HepG2 (cell line): ENCODE measurements around the gene APOL2. TPM values are rescaled to one million over a fixed set of nuclear protein-coding genes. Genes with fewer than 3 reads are reported as not detected.

ENCODE experiments used
- ATAC-seq: fragments of 200-7000 bp; cut with Tn5 transposase; 3 replicates; pipeline ENCODE4 v1.9.1; 2020; ENCODE audit warnings: mild to moderate bottlenecking, moderate library complexity
- BruUV-seq: library from RNA; stranded (reverse); fragments of 400-500 nt; replicated peaks from 2 replicates; lab custom pipeline; 2021; lab: Mats Ljungman, UMichigan
- CTCF ChIA-PET: fragments of 300-600 bp; formaldehyde crosslinking; extraction: SDS; loops from one replicate; lab custom pipeline; 2021; ENCODE audit warnings: low total read pairs, inconsistent platforms, low intra/inter-chr PET ratio; lab: Yijun Ruan, JAX
- POLR2A ChIA-PET: fragments of 350-600 bp; sonication (Branson Sonifier 250); formaldehyde crosslinking; loops from one replicate; lab custom pipeline; 2020; ENCODE audit warnings: antibody characterized with exemption, inconsistent platforms; lab: Yijun Ruan, JAX
- DNase-seq: peaks from one replicate; pipeline ENCODE4 v3.0.0-alpha.2; 2015; ENCODE audit warnings: low spot score
- FAIRE-seq: peaks from 3 replicates; lab custom pipeline; 2011; peaks lifted over from hg19 to GRCh38; lab: Jason Lieb, UNC
- H2AFZ ChIP-seq: one replicate; pipeline ENCODE4 v1.6.1; 2011; ENCODE audit warnings: low read length, inconsistent platforms
- H3K27ac ChIP-seq: fragments of 300-600 bp; 3 replicates; pipeline ENCODE4 v1.8.0; 2011; ENCODE audit warnings: mixed run types, mild to moderate bottlenecking, mixed read lengths, low read length, inconsistent platforms; ENCODE audit not compliant: insufficient read depth; ENCODE audit errors: extremely low read length
- H3K27me3 ChIP-seq, 2 experiments: fragments of 200-600 bp in 1 of 2; 2 replicates in 1 of 2; 3 replicates in 1 of 2; pipeline versions ENCODE4 v1.6.0 to v1.8.0; 2011; ENCODE audit warnings: low read length in 2 of 2, mild to moderate bottlenecking in 2 of 2, moderate library complexity in 2 of 2, inconsistent platforms in 1 of 2; ENCODE audit not compliant: insufficient read depth in 2 of 2, control insufficient read depth in 1 of 2
- H3K36me3 ChIP-seq, 2 experiments: fragments of 200-600 bp in 1 of 2; replicated peaks in 1 of 2; 2 replicates in 1 of 2; 3 replicates in 1 of 2; pipeline versions ENCODE4 v1.5.1 to v1.8.0; 2011; ENCODE audit warnings: low read length in 2 of 2, inconsistent platforms in 1 of 2; ENCODE audit not compliant: insufficient read depth in 2 of 2, control insufficient read depth in 1 of 2
- H3K4me1 ChIP-seq: 2 replicates; pipeline ENCODE4 v1.5.1; 2012; ENCODE audit warnings: low read length, inconsistent platforms; ENCODE audit not compliant: insufficient read depth
- H3K4me2 ChIP-seq: 2 replicates; pipeline ENCODE4 v1.6.0; 2011; ENCODE audit warnings: low read depth, low read length, inconsistent platforms
- H3K4me3 ChIP-seq, 3 experiments: fragments of 200-600 bp in 1 of 3; sonication (generic), shearing (Covaris generic) in 1 of 3; replicated peaks in 1 of 3; 2 replicates each; pipeline ENCODE4 v1.5.1; 2011 to 2016; ENCODE audit warnings: low read length in 3 of 3, inconsistent platforms in 2 of 3, low read depth in 2 of 3, mild to moderate bottlenecking in 2 of 3, control low read depth in 1 of 3, mixed read lengths in 1 of 3; ENCODE audit not compliant: insufficient read depth in 1 of 3
- H3K79me2 ChIP-seq: one replicate; pipeline ENCODE4 v1.6.1; 2011; ENCODE audit warnings: low read length, inconsistent platforms; ENCODE audit not compliant: insufficient read depth
- H3K9ac ChIP-seq: 2 replicates; pipeline ENCODE4 v1.6.0; 2011; ENCODE audit warnings: mild to moderate bottlenecking, low read depth, low read length, inconsistent platforms; ENCODE audit not compliant: insufficient read depth
- H3K9me3 ChIP-seq: 2 replicates; pipeline ENCODE4 v1.5.1; 2012; ENCODE audit warnings: mild to moderate bottlenecking, low read length
- H4K20me1 ChIP-seq: 2 replicates; pipeline ENCODE4 v1.6.0; 2011; ENCODE audit warnings: inconsistent platforms, mild to moderate bottlenecking, low read length, moderate library complexity; ENCODE audit not compliant: insufficient read depth
- HNRNPK ChIP-seq: fragments of 200-400 bp; formaldehyde crosslinking; IDR thresholded peaks from 2 replicates; pipeline ENCODE4 v1.6.1; 2018; ENCODE audit warnings: low read length, low read depth, moderate library complexity, mild to moderate bottlenecking; ENCODE audit not compliant: poor library complexity, severe bottlenecking
- KLF12 ChIP-seq: sonication (generic); formaldehyde crosslinking; IDR thresholded peaks from 2 replicates; pipeline ENCODE4 v1.4.0; 2020; ENCODE audit warnings: missing genetic modification reagents, borderline replicate concordance
- ZFP41 ChIP-seq: sonication (generic); formaldehyde crosslinking; IDR thresholded peaks from 2 replicates; pipeline ENCODE4 v1.4.0; 2020; ENCODE audit warnings: mild to moderate bottlenecking, missing genetic modification reagents, borderline replicate concordance
- WGBS: methylation state at CpG from one replicate; pipeline ENCODE4 v1.1.6; 2017; ENCODE audit warnings: low lambda C conversion rate; 5-methylcytosine and 5-hydroxymethylcytosine counted together
- in situ Hi-C: cut with HindIII; loops from 2 replicates; pipeline ENCODE4 v1.10.0; 2017; ENCODE audit warnings: low pct_unique_long_range_greater_than_20kb; ENCODE audit not compliant: extremely low pct_ligation_motif_present
- intact Hi-C: fragments of 100-400 bp; cut with micrococcal nuclease; formaldehyde crosslinking; loops from one replicate; pipeline ENCODE4 v1.10.0; 2022; ENCODE audit not compliant: unreplicated experiment
- polyA plus RNA-seq, 8 experiments: library from polyadenylated mRNA; depleted of rRNA in 3 of 8; stranded (reverse) in 7 of 8; unstranded in 1 of 8; fragments of >200 nt; fragmentation: Illumina TruSeq in 4 of 8; extraction: Trizol in 4 of 8; gene quantifications; 2 replicates each; pipeline versions ENCODE4 v1.2.1 to v1.2.3, GENCODE V29; 2011 to 2016; ENCODE audit warnings: low read depth in 4 of 8, missing spikeins in 1 of 8, mixed read lengths in 1 of 8; ENCODE audit not compliant: insufficient read depth in 1 of 8
- total RNA-seq, 5 experiments: library from RNA; depleted of rRNA; stranded (reverse); fragments of >200 nt; fragmentation: Illumina TruSeq; extraction: Trizol; gene quantifications; 2 replicates each; pipeline ENCODE4 v1.2.3, GENCODE V29; 2016; ENCODE audit warnings: low read depth in 1 of 5
- TF ChIP-seq, protein P1 (sequence below): sonication (generic); formaldehyde crosslinking; IDR thresholded peaks from 2 replicates; pipeline ENCODE4 v1.5.0; 2020; ENCODE audit warnings: mild to moderate bottlenecking, missing genetic modification reagents, borderline replicate concordance
- TF ChIP-seq, protein P2 (sequence below): sonication (generic); formaldehyde crosslinking; IDR thresholded peaks from 2 replicates; pipeline ENCODE4 v1.5.0; 2020; ENCODE audit warnings: mild to moderate bottlenecking, missing genetic modification reagents
- TF ChIP-seq, protein P3 (sequence below): sonication (generic); formaldehyde crosslinking; IDR thresholded peaks from 2 replicates; pipeline ENCODE4 v1.9.0; 2022; ENCODE audit warnings: low read depth, missing genetic modification reagents

Gene APOL2
- total and polyA plus RNA-seq, 2 of the 13 experiments (the other 11 are each of a cell fraction or from before 2014, with no cell fraction given) = 28.7 to 51.2 TPM

DNA sequence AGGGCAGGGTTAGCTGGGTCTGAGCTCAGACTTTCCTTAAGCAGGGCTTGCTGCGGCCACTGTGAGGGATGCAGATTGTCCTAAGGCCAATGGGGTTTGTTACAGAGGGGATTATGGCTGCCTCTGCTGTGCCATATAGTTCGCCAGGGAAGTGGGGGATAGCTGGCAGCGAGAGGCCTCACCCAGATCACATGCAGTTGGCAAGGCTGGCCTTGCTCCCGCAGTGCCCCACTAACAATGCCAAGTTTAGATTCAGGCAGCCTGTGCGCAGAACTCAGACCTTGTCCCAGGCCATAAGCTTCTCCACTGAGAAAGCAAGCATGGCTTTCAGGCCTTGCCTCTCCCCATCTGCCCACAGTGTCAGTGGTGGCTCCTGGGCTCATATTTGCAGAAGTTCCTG lies 4.7 kb upstream of the APOL2 start:
- Histone ChIP-seq H3K79me2 (peaks cover 4% of the 10 kb centered on the region), H3K4me3 (no peak overlapping the region), H3K27ac (no peak overlapping the region), H3K9ac (no peak overlapping the region), H3K4me2 (no peak overlapping the region), H3K36me3 (no peaks in the 10 kb centered on the region), H3K27me3 (no peaks in the 10 kb centered on the region; a peak in 1 of 5 replicates), H4K20me1 (no peaks in the 10 kb centered on the region), H3K4me1 (peaks cover 43% of the 10 kb centered on the region), H3K9me3 (no peaks in the 10 kb centered on the region), H2AFZ (no peak overlapping the region)
- 100% methylated on average over 2 of the region's 5 CpGs for WGBS
- ChIA-PET POLR2A (no interaction called here), CTCF (no interaction called here)
- no TSS peak for BruUV-seq
- intact Hi-C loops (no loop called here), in situ Hi-C loops (no loop called here)
- DNase-seq (no peak), ATAC-seq (no peak), FAIRE-seq (no peak)
- TF ChIP-seq ZFP41 (CRISPR knock-in tag) = no peak
- TF ChIP-seq, protein P1, sequence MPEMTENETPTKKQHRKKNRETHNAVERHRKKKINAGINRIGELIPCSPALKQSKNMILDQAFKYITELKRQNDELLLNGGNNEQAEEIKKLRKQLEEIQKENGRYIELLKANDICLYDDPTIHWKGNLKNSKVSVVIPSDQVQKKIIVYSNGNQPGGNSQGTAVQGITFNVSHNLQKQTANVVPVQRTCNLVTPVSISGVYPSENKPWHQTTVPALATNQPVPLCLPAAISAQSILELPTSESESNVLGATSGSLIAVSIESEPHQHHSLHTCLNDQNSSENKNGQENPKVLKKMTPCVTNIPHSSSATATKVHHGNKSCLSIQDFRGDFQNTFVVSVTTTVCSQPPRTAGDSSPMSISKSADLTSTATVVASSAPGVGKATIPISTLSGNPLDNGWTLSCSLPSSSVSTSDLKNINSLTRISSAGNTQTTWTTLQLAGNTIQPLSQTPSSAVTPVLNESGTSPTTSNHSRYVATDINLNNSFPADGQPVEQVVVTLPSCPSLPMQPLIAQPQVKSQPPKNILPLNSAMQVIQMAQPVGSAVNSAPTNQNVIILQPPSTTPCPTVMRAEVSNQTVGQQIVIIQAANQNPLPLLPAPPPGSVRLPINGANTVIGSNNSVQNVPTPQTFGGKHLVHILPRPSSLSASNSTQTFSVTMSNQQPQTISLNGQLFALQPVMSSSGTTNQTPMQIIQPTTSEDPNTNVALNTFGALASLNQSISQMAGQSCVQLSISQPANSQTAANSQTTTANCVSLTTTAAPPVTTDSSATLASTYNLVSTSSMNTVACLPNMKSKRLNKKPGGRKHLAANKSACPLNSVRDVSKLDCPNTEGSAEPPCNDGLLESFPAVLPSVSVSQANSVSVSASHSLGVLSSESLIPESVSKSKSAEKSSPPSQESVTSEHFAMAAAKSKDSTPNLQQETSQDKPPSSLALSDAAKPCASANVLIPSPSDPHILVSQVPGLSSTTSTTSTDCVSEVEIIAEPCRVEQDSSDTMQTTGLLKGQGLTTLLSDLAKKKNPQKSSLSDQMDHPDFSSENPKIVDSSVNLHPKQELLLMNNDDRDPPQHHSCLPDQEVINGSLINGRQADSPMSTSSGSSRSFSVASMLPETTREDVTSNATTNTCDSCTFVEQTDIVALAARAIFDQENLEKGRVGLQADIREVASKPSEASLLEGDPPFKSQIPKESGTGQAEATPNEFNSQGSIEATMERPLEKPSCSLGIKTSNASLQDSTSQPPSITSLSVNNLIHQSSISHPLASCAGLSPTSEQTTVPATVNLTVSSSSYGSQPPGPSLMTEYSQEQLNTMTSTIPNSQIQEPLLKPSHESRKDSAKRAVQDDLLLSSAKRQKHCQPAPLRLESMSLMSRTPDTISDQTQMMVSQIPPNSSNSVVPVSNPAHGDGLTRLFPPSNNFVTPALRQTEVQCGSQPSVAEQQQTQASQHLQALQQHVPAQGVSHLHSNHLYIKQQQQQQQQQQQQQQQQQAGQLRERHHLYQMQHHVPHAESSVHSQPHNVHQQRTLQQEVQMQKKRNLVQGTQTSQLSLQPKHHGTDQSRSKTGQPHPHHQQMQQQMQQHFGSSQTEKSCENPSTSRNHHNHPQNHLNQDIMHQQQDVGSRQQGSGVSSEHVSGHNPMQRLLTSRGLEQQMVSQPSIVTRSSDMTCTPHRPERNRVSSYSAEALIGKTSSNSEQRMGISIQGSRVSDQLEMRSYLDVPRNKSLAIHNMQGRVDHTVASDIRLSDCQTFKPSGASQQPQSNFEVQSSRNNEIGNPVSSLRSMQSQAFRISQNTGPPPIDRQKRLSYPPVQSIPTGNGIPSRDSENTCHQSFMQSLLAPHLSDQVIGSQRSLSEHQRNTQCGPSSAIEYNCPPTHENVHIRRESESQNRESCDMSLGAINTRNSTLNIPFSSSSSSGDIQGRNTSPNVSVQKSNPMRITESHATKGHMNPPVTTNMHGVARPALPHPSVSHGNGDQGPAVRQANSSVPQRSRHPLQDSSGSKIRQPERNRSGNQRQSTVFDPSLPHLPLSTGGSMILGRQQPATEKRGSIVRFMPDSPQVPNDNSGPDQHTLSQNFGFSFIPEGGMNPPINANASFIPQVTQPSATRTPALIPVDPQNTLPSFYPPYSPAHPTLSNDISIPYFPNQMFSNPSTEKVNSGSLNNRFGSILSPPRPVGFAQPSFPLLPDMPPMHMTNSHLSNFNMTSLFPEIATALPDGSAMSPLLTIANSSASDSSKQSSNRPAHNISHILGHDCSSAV (CRISPR knock-in tag) = no peak
- no peak for TF ChIP-seq KLF12 (CRISPR knock-in tag)
- no peak for TF ChIP-seq HNRNPK
- TF ChIP-seq, protein P2, sequence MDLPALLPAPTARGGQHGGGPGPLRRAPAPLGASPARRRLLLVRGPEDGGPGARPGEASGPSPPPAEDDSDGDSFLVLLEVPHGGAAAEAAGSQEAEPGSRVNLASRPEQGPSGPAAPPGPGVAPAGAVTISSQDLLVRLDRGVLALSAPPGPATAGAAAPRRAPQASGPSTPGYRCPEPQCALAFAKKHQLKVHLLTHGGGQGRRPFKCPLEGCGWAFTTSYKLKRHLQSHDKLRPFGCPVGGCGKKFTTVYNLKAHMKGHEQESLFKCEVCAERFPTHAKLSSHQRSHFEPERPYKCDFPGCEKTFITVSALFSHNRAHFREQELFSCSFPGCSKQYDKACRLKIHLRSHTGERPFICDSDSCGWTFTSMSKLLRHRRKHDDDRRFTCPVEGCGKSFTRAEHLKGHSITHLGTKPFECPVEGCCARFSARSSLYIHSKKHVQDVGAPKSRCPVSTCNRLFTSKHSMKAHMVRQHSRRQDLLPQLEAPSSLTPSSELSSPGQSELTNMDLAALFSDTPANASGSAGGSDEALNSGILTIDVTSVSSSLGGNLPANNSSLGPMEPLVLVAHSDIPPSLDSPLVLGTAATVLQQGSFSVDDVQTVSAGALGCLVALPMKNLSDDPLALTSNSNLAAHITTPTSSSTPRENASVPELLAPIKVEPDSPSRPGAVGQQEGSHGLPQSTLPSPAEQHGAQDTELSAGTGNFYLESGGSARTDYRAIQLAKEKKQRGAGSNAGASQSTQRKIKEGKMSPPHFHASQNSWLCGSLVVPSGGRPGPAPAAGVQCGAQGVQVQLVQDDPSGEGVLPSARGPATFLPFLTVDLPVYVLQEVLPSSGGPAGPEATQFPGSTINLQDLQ = no peak
- TF ChIP-seq, protein P3, sequence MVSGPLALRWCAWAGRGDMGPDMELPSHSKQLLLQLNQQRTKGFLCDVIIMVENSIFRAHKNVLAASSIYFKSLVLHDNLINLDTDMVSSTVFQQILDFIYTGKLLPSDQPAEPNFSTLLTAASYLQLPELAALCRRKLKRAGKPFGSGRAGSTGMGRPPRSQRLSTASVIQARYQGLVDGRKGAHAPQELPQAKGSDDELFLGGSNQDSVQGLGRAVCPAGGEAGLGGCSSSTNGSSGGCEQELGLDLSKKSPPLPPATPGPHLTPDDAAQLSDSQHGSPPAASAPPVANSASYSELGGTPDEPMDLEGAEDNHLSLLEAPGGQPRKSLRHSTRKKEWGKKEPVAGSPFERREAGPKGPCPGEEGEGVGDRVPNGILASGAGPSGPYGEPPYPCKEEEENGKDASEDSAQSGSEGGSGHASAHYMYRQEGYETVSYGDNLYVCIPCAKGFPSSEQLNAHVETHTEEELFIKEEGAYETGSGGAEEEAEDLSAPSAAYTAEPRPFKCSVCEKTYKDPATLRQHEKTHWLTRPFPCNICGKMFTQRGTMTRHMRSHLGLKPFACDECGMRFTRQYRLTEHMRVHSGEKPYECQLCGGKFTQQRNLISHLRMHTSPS (CRISPR knock-in tag) = no peak
